Measurements from ENCODE around the gene RPL6. TPM values are rescaled to one million over a fixed set of nuclear protein-coding genes. Genes with fewer than 3 reads are reported as not detected.
"Not testable (repeated sequence)": the region's sequence is repeated elsewhere in the genome, so short reads cannot be mapped to it uniquely, and the experiment has no call there.

RPL6 gene
- total and polyA plus RNA-seq, 4 donors: 182 to 610 (median 522) TPM

GRCh38 chr12:112458751-112459150, 49.3 kb upstream of the RPL6 start:
- WGBS: 99% methylated on average over 5 of the region's 5 CpGs
- H3K27ac ChIP-seq (ENCODE audit: low read depth in 1 of 2, low read length in 2 of 2): no peak overlapping the region
- no peak overlapping the region for H3K4me3 ChIP-seq (ENCODE audit: low read depth in 1 of 3, low read length in 3 of 3)
- H3K4me1 ChIP-seq (ENCODE audit: control insufficient read depth in 4 of 4, insufficient read depth in 4 of 4, low read length in 3 of 4): no peaks in the 10 kb centered on the region
- no peak for TF ChIP-seq FOXA1 (IDR thresholded peaks at IDR 0.05)
- no peak for TF ChIP-seq EGR1 (IDR thresholded peaks at IDR 0.05; ENCODE audit: low read depth in 2 of 2)
- TF ChIP-seq, protein P1, sequence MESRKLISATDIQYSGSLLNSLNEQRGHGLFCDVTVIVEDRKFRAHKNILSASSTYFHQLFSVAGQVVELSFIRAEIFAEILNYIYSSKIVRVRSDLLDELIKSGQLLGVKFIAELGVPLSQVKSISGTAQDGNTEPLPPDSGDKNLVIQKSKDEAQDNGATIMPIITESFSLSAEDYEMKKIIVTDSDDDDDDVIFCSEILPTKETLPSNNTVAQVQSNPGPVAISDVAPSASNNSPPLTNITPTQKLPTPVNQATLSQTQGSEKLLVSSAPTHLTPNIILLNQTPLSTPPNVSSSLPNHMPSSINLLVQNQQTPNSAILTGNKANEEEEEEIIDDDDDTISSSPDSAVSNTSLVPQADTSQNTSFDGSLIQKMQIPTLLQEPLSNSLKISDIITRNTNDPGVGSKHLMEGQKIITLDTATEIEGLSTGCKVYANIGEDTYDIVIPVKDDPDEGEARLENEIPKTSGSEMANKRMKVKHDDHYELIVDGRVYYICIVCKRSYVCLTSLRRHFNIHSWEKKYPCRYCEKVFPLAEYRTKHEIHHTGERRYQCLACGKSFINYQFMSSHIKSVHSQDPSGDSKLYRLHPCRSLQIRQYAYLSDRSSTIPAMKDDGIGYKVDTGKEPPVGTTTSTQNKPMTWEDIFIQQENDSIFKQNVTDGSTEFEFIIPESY (IDR thresholded peaks at IDR 0.05): no peak
- no peak for TF ChIP-seq YY1 (IDR thresholded peaks at IDR 0.05)
- TF ChIP-seq, protein P2, sequence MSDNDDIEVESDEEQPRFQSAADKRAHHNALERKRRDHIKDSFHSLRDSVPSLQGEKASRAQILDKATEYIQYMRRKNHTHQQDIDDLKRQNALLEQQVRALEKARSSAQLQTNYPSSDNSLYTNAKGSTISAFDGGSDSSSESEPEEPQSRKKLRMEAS (IDR thresholded peaks at IDR 0.05): no peak
- H3K36me3 ChIP-seq (ENCODE audit: control insufficient read depth in 4 of 4, insufficient read depth in 3 of 4, low read depth in 1 of 4, low read length in 3 of 4): peaks cover 3 to 40% (median 15%) of the 10 kb centered on the region in 4 donors
- no peaks in the 10 kb centered on the region for H3K9me3 ChIP-seq (ENCODE audit: control insufficient read depth in 4 of 4, low read length in 3 of 4)
- DNase-seq (ENCODE audit: low spot score): no peak
- no peaks in the 10 kb centered on the region for H3K27me3 ChIP-seq (ENCODE audit: control insufficient read depth in 4 of 4, insufficient read depth in 4 of 4, low read length in 3 of 4)
- no peak overlapping the region for H3K9ac ChIP-seq (ENCODE audit: low read depth in 1 of 2, low read length in 2 of 2)

- H3K9me3 ChIP-seq (ENCODE audit: control insufficient read depth in 4 of 4, low read length in 3 of 4): no peaks in the 10 kb centered on the region
- 84% methylated on average over 4 of the region's 4 CpGs for WGBS
- TF ChIP-seq HNF4A (conservative IDR thresholded peaks at IDR 0.05) (no peak), JUND (IDR thresholded peaks at IDR 0.05) (no peak), RAD21 (IDR thresholded peaks at IDR 0.05) (no peak), REST (IDR thresholded peaks at IDR 0.05) (no peak), NR2F2 (IDR thresholded peaks at IDR 0.05) (no peak), SP1 (IDR thresholded peaks at IDR 0.05) (no peak), YY1 (IDR thresholded peaks at IDR 0.05) (no peak), EGR1 (IDR thresholded peaks at IDR 0.05; ENCODE audit: low read depth in 2 of 2) (no peak), RXRA (IDR thresholded peaks at IDR 0.05) (no peak), TAF1 (conservative IDR thresholded peaks at IDR 0.05) (no peak), GABPA (IDR thresholded peaks at IDR 0.05 in 1 of 2, conservative IDR thresholded peaks at IDR 0.05 in 1 of 2) (no peak), FOXA1 (IDR thresholded peaks at IDR 0.05) (no peak), HNF4G (IDR thresholded peaks at IDR 0.05) (no peak), CTCF (IDR thresholded peaks at IDR 0.05; ENCODE audit: low read depth, low read length, missing input control) (no peak), FOXA2 (IDR thresholded peaks at IDR 0.05) (no peak)
- TF ChIP-seq, protein P2 (IDR thresholded peaks at IDR 0.05): no peak
- TF ChIP-seq, protein P1 (IDR thresholded peaks at IDR 0.05): no peak
- TF ChIP-seq, protein P3, sequence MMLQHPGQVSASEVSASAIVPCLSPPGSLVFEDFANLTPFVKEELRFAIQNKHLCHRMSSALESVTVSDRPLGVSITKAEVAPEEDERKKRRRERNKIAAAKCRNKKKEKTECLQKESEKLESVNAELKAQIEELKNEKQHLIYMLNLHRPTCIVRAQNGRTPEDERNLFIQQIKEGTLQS (IDR thresholded peaks at IDR 0.05): no peak
- H3K4me3 ChIP-seq (ENCODE audit: low read depth in 1 of 3, low read length in 3 of 3): no peak overlapping the region
- no peak for DNase-seq (ENCODE audit: low spot score)
- no peaks in the 10 kb centered on the region for H3K4me1 ChIP-seq (ENCODE audit: control insufficient read depth in 4 of 4, insufficient read depth in 4 of 4, low read length in 3 of 4)
- no peaks in the 10 kb centered on the region for H3K27me3 ChIP-seq (ENCODE audit: control insufficient read depth in 4 of 4, insufficient read depth in 4 of 4, low read length in 3 of 4)
- H3K36me3 ChIP-seq (ENCODE audit: control insufficient read depth in 4 of 4, insufficient read depth in 3 of 4, low read depth in 1 of 4, low read length in 3 of 4): peaks cover 3 to 40% (median 16%) of the 10 kb centered on the region in 4 donors
- H3K27ac ChIP-seq (ENCODE audit: low read depth in 1 of 2, low read length in 2 of 2): no peak overlapping the region
- H3K9ac ChIP-seq (ENCODE audit: low read depth in 1 of 2, low read length in 2 of 2): no peak overlapping the region
Observed at GRCh38 chr12:112458330-112458729, 48.9 kb upstream of the RPL6 start.

GRCh38 chr12:112457142-112457541, 47.7 kb upstream of the RPL6 start:
- not testable (repeated sequence) for H3K4me3 ChIP-seq (ENCODE audit: low read depth in 1 of 3, low read length in 3 of 3)
- WGBS: 86% methylated on average over 1 of the region's 1 CpG

More at GRCh38 chr12:112457142-112457541, 47.7 kb upstream of the RPL6 start:
- peaks cover 3 to 43% (median 16%) of the 10 kb centered on the region in 4 donors for H3K36me3 ChIP-seq (ENCODE audit: control insufficient read depth in 4 of 4, insufficient read depth in 3 of 4, low read depth in 1 of 4, low read length in 3 of 4)
- not testable (repeated sequence) for H3K27me3 ChIP-seq (ENCODE audit: control insufficient read depth in 4 of 4, insufficient read depth in 4 of 4, low read length in 3 of 4); H3K4me1 ChIP-seq (ENCODE audit: control insufficient read depth in 4 of 4, insufficient read depth in 4 of 4, low read length in 3 of 4); H3K9me3 ChIP-seq (ENCODE audit: control insufficient read depth in 4 of 4, low read length in 3 of 4); H3K27ac ChIP-seq (ENCODE audit: low read depth in 1 of 2, low read length in 2 of 2); DNase-seq (ENCODE audit: low spot score); H3K9ac ChIP-seq (ENCODE audit: low read depth in 1 of 2, low read length in 2 of 2)
